ENCODE results near the gene PCED1B. TPM values are rescaled to one million over a fixed set of nuclear protein-coding genes. Genes with fewer than 3 reads are reported as not detected.

PCED1B gene
- total RNA-seq, 2 donors from 2014 or later: 48.6 to 54.2 TPM

Other genes with a start within 250 kb of the PCED1B start
- gene AMIGO2, start 338 bp downstream of the PCED1B start, total RNA-seq: 1 to 10 TPM; 8.0 to 9.1 TPM

Measured in T-helper 17 cell (primary cell).